Measurements from ENCODE around the gene WNT1. TPM values are rescaled to one million over a fixed set of nuclear protein-coding genes. Genes with fewer than 3 reads are reported as not detected.

The WNT1 gene
- total and polyA plus RNA-seq, 2 of the 4 experiments (the other 2 are of a cell fraction): not detected

DNA sequence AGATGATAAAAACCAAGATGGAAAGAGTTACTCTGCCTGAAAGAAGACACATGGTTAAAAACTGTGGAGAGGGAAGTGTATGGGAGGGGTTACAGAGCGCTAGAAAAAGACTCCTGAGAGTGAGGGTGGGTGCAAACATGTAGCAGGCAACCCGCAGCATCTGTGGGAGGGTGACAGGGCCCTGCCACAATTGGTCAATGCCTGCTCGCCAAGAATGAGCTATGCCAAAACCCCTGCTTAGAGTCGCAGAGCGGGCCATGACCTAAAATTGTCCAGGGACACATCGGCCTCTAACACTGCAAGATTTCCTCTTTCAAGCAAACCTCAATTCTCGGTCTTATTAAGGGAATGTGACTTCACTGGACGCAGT is 39.8 kb downstream of the WNT1 start:
- no peak overlapping the region for H2BK20ac ChIP-seq (ENCODE audit: low read depth, low read length)
- peak overlapping the region; percentile 94 for H3K23ac ChIP-seq (ENCODE audit: low read depth, low read length)
- TF ChIP-seq RCOR1 (IDR thresholded peaks at IDR 0.05; ENCODE audit: insufficient replicate concordance, low read length) (no peak), POLR2A (IDR thresholded peaks at IDR 0.05; ENCODE audit: low read depth, low read length) (no peak), CHD1 (IDR thresholded peaks at IDR 0.05; ENCODE audit: low read depth, low read length) (no peak), MXI1 (IDR thresholded peaks at IDR 0.05; ENCODE audit: borderline replicate concordance, low read depth, low read length) (0 out of 2 replicates have a peak, but pooled peaks have one; percentile 18), MAZ (IDR thresholded peaks at IDR 0.05; ENCODE audit: borderline replicate concordance, low read depth, low read length) (no peak), MAFK (IDR thresholded peaks at IDR 0.05; ENCODE audit: low read depth, low read length) (no peak)
- peak overlapping the region; percentile 96 for H2AK5ac ChIP-seq (ENCODE audit: low read depth, low read length)
- CTCF ChIA-PET: interaction anchor here (0.6 to 1.0 kb wide), 2 partner anchors 10 to 12 kb away, joined by 3 to 5 read pairs; no protein-coding TSS in a partner anchor
- peak overlapping the region; percentile 90 for H3K9ac ChIP-seq (ENCODE audit: low read depth, low read length)
- peaks cover 8% of the 10 kb centered on the region; the same call in 1 of the 2 replicates for H4K20me1 ChIP-seq (ENCODE audit: insufficient read depth, low read length)
- no peaks in the 10 kb centered on the region for H3K27me3 ChIP-seq (ENCODE audit: control insufficient read depth, insufficient read depth, low read length)
- DNase-seq (peak; percentile 46), ATAC-seq (ENCODE audit: low read depth) (peak; percentile 19)
- intact Hi-C loops (cut with micrococcal nuclease): no loop called here
- peak overlapping the region; percentile 91 for H3K14ac ChIP-seq (replicated peaks; ENCODE audit: low read depth, low read length)
- peak overlapping the region; percentile 31 for H4K5ac ChIP-seq (ENCODE audit: low read depth, low read length)
- H3K9me3 ChIP-seq (ENCODE audit: control insufficient read depth, insufficient read depth, low read length): no peaks in the 10 kb centered on the region
- POLR2A ChIA-PET (ENCODE audit: unreplicated experiment): no interaction called here
- peak overlapping the region; percentile 7 for H3K18ac ChIP-seq (ENCODE audit: low read depth, low read length)
- peak overlapping the region; percentile 78 for H4K91ac ChIP-seq (ENCODE audit: insufficient read depth, low read depth, low read length)
- H2BK15ac ChIP-seq (ENCODE audit: low read depth, low read length): no peak overlapping the region
- peak overlapping the region; percentile 91 to 100 for H4K8ac ChIP-seq (ENCODE audit: low read depth in 2 of 2, low read length in 2 of 2)
- H3K4me1 ChIP-seq (ENCODE audit: control insufficient read depth, insufficient read depth, low read length): peaks cover 3% of the 10 kb centered on the region
- H3K4ac ChIP-seq (ENCODE audit: low read depth, low read length): peak overlapping the region; percentile 91
- H2AK9ac ChIP-seq (replicated peaks; ENCODE audit: low read depth, low read length, poor library complexity): peak overlapping the region; percentile 93
- no TSS peak for BruUV-seq (replicated peaks)
- peak overlapping the region; percentile 93 for H2AFZ ChIP-seq (replicated peaks; ENCODE audit: low read length, poor library complexity)
- H3K27ac ChIP-seq (ENCODE audit: insufficient read depth, low read length): peak overlapping the region; percentile 88
- H3K36me3 ChIP-seq (ENCODE audit: control insufficient read depth, insufficient read depth, low read length): peaks cover 21% of the 10 kb centered on the region
- peaks cover 4% of the 10 kb centered on the region for H3K9me1 ChIP-seq (ENCODE audit: insufficient read depth, low read length)
- H2BK5ac ChIP-seq (ENCODE audit: low read depth, low read length, poor library complexity, severe bottlenecking): peak overlapping the region; percentile 50
- H2BK120ac ChIP-seq (ENCODE audit: low read depth, low read length): 0 out of 2 replicates have a peak overlapping the region, but pooled peaks have one; percentile 1
- peak overlapping the region; percentile 71 for H3K4me3 ChIP-seq (ENCODE audit: insufficient read depth, low read depth, low read length)
- peaks cover 32 to 51% of the 10 kb centered on the region in 2 experiments for H3K79me1 ChIP-seq (ENCODE audit: low read depth in 1 of 2, low read length in 2 of 2)
- H3K4me2 ChIP-seq (ENCODE audit: low read depth, low read length): peak overlapping the region; percentile 93
- dilution Hi-C loops (cut with HindIII; ENCODE audit: low sequenced_read_pairs, unreplicated experiment): no loop called here
- in situ Hi-C loops (cut with MboI; ENCODE audit: low sequenced_read_pairs): no loop called here
- WGBS, 2 experiments (ENCODE audit: extremely low coverage in 2 of 2, insufficient read length in 1 of 2): 4% methylated on average over 5 of the region's 8 CpGs; no CpG with 5 or more reads in 1 of the 2 experiments
- peak overlapping the region; percentile 84 for H3K56ac ChIP-seq (ENCODE audit: extremely low read depth, insufficient read depth, low read length)

Measured in IMR-90 (cell line).